Measurements from ENCODE around the gene RHD.
"Not testable (repeated sequence)": the region's sequence is repeated elsewhere in the genome, so short reads cannot be mapped to it uniquely, and the experiment has no call there.

GRCh38 chr1:25309486-25309885 is 37.2 kb downstream of the RHD start:
- TF ChIP-seq CTCF, POLR2A (IDR thresholded peaks at IDR 0.05): not testable (repeated sequence)

Data from thyroid gland (tissue), 4 donors.